Measurements from ENCODE around the gene OTUD5.

Gene OTUD5

GRCh38 chrX:48972220-48973164 lies 15.1 kb upstream of the OTUD5 start:
- H3K36me3 ChIP-seq (ENCODE audit: control insufficient read depth, insufficient read depth, low read length, severe bottlenecking): peaks cover 21% of the 10 kb centered on the region
- H3K4me3 ChIP-seq (ENCODE audit: low read length): peak overlapping the region; percentile 67
- peaks cover 5% of the 10 kb centered on the region for H3K27me3 ChIP-seq (replicated peaks; ENCODE audit: control insufficient read depth, insufficient read depth, low read length)
- no peaks in the 10 kb centered on the region for H3K9me3 ChIP-seq (ENCODE audit: control insufficient read depth, low read length)
- peak; percentile 58 for DNase-seq (ENCODE audit: low read depth)
- no peaks in the 10 kb centered on the region for H3K4me1 ChIP-seq (ENCODE audit: control insufficient read depth, insufficient read depth, low read length)
- peak overlapping the region; percentile 71 for H3K9ac ChIP-seq (ENCODE audit: low read length)

DNA sequence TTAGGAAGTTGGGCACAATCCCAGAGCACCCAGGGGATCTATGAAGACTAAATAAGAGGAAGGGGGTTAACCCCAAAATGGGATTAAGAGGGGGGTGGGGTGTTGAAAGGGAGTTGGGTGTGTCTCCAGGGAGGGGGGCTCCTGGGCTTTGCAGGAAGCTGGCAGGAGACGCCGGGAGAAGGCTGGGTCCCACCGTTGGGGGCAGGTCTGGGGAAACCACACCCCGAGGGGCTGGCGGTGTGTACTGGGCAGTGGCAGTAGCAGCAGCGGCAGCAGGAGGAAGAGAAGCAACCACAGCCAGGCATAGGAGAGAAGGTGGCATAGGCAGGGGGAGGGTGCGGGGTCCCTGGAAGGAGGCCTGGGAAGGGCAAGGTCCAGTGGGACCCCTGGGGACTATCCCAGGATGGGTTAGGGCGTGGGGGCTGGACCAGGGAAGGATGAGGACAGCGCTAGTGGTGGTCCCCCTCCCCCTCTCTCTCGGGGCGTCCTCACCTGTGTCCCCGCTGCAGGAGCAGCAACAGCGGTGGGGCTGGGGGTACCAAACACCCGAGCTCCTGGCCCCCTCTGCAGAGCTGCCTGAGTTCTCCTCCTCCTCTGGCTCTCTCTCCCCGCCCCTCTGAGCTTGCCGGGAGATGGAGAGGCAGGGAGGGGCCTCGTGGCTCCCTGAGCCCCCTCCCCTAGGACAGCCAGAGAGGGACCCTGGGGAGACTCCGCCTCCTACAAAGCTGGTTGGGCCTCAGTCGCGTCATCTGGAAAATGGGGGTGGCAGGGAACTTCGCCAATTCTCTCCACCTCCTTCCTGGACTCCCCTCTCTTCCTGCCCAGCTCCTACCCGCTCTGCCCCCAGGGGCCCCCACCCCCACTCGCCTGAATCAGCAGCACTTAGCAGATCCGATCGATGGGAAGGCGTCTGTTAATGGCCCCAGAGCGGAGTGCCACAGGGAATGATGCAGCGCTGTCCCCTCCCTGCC lies 14.1 kb upstream of the OTUD5 start, which contains the start of gene KCND1:
Gene KCND1 (minus strand): TSS at position 596 of the 971 bp plus-strand sequence. CDS start 1,573 bp downstream, outside the sequence.
- peak; percentile 36 for DNase-seq (ENCODE audit: low read depth)
- H3K27me3 ChIP-seq (replicated peaks; ENCODE audit: control insufficient read depth, insufficient read depth, low read length): peaks cover 9% of the 10 kb centered on the region
- H3K9me3 ChIP-seq (ENCODE audit: control insufficient read depth, low read length): no peaks in the 10 kb centered on the region
- H3K36me3 ChIP-seq (ENCODE audit: control insufficient read depth, insufficient read depth, low read length, severe bottlenecking): peaks cover 20% of the 10 kb centered on the region
- peak within 1 kb of the TSS; percentile 71 for H3K9ac ChIP-seq (ENCODE audit: low read length)
- H3K4me3 ChIP-seq (ENCODE audit: low read length): peak within 1 kb of the TSS; percentile 67
- no peaks in the 10 kb centered on the region for H3K4me1 ChIP-seq (ENCODE audit: control insufficient read depth, insufficient read depth, low read length)

DNA sequence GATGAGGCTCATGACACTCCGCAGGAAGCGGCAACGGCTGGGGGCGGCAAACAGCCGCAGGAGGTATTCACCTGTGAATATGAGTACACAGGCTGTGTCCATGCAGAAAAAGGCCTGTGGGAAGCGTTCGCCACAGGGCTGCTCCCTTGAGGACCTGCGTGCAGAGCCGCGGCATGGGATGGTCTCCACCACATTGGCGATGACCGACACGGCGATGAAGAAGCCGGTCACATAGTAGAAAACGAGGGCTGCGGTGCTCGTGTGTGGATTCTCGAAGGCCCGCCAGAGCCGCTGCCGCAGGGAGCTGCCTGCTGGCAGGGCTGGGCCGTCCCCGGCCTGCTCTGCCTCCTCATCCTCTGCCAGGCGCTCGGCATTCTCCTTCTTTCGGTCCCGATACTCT lies 12.1 kb upstream of the OTUD5 start:
- Histone ChIP-seq H3K9ac (ENCODE audit: low read length) (no peak overlapping the region), H3K9me3 (ENCODE audit: control insufficient read depth, low read length) (no peaks in the 10 kb centered on the region), H3K4me1 (ENCODE audit: control insufficient read depth, insufficient read depth, low read length) (no peaks in the 10 kb centered on the region), H3K27me3 (replicated peaks; ENCODE audit: control insufficient read depth, insufficient read depth, low read length) (peaks cover 9% of the 10 kb centered on the region), H3K36me3 (ENCODE audit: control insufficient read depth, insufficient read depth, low read length, severe bottlenecking) (peaks cover 4% of the 10 kb centered on the region), H3K4me3 (ENCODE audit: low read length) (no peak overlapping the region)
- no peak for DNase-seq (ENCODE audit: low read depth)

DNA sequence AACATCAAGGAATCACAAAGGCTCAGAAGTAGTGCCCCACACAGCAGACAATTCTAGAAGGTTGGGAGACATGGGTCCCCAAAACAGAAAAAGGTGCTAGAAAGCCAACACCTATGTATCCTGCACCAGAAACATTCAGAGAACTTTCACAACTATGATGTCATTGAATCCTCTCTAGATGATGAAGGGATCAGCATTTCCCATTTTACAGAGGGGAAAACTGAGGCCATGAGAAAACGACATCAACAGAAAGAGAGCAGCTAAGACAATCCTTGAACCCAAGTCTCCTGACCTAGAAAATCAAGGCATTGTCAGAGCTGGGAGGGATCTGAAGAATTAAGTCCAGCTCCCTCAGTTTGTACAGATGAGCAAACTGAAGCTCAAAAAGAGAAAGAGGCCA lies 11.0 kb upstream of the OTUD5 start:
- no peak overlapping the region for H3K4me3 ChIP-seq (ENCODE audit: low read length)
- no peaks in the 10 kb centered on the region for H3K9me3 ChIP-seq (ENCODE audit: control insufficient read depth, low read length)
- H3K36me3 ChIP-seq (ENCODE audit: control insufficient read depth, insufficient read depth, low read length, severe bottlenecking): no peaks in the 10 kb centered on the region
- H3K27me3 ChIP-seq (replicated peaks; ENCODE audit: control insufficient read depth, insufficient read depth, low read length): peaks cover 9% of the 10 kb centered on the region
- DNase-seq (ENCODE audit: low read depth): no peak
- H3K4me1 ChIP-seq (ENCODE audit: control insufficient read depth, insufficient read depth, low read length): no peaks in the 10 kb centered on the region
- H3K9ac ChIP-seq (ENCODE audit: low read length): no peak overlapping the region

GRCh38 chrX:48966796-48967579 lies 9.6 kb upstream of the OTUD5 start:
- no peaks in the 10 kb centered on the region for H3K9me3 ChIP-seq (ENCODE audit: control insufficient read depth, low read length)

GRCh38 chrX:48965959-48966358 lies 8.6 kb upstream of the OTUD5 start:
- DNase-seq (ENCODE audit: low read depth): no peak

More at GRCh38 chrX:48966796-48967579, 9.6 kb upstream of the OTUD5 start:
- peak; percentile 17 for DNase-seq (ENCODE audit: low read depth)
- Histone ChIP-seq H3K4me1 (ENCODE audit: control insufficient read depth, insufficient read depth, low read length) (peaks cover under 1% of the 10 kb centered on the region), H3K27me3 (replicated peaks; ENCODE audit: control insufficient read depth, insufficient read depth, low read length) (peaks cover 9% of the 10 kb centered on the region), H3K4me3 (ENCODE audit: low read length) (no peak overlapping the region), H3K9ac (ENCODE audit: low read length) (no peak overlapping the region), H3K36me3 (ENCODE audit: control insufficient read depth, insufficient read depth, low read length, severe bottlenecking) (no peaks in the 10 kb centered on the region)

DNA sequence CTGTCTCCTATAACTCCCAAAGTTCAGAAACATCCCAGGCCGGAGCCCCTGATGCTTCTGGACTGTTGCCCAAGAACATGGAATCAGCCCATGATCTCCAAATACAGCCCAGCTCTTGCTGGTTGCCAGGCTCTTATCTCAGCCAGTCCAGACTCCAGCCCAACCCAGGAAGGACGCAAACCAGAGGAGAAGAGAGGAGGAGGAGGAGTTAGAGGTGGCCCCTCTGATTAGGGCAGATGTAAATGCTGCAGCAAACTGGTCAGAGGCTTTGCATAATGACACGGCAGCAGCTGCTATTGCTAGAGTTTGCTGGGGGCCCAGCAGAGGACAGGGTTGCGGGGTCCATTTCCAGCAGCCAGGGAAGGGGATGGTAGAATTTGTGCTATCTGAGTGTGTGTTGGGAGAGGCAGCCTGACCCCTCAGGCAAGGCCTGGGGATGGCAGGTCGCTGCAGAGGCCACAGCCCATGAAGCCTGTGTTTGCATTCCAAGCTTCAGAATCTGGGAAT lies 4.2 kb upstream of the OTUD5 start:
- no peaks in the 10 kb centered on the region for H3K36me3 ChIP-seq (ENCODE audit: control insufficient read depth, insufficient read depth, low read length, severe bottlenecking)
- peak overlapping the region; percentile 39 for H3K9ac ChIP-seq (ENCODE audit: low read length)
- DNase-seq (ENCODE audit: low read depth): peak; percentile 22
- H3K9me3 ChIP-seq (ENCODE audit: control insufficient read depth, low read length): no peaks in the 10 kb centered on the region
- no peaks in the 10 kb centered on the region for H3K27me3 ChIP-seq (replicated peaks; ENCODE audit: control insufficient read depth, insufficient read depth, low read length)
- peaks cover 17% of the 10 kb centered on the region for H3K4me1 ChIP-seq (ENCODE audit: control insufficient read depth, insufficient read depth, low read length)
- no peak overlapping the region for H3K4me3 ChIP-seq (ENCODE audit: low read length)

More at GRCh38 chrX:48965959-48966358, 8.6 kb upstream of the OTUD5 start:
- Histone ChIP-seq H3K9ac (ENCODE audit: low read length) (no peak overlapping the region), H3K9me3 (ENCODE audit: control insufficient read depth, low read length) (no peaks in the 10 kb centered on the region), H3K36me3 (ENCODE audit: control insufficient read depth, insufficient read depth, low read length, severe bottlenecking) (no peaks in the 10 kb centered on the region), H3K4me3 (ENCODE audit: low read length) (no peak overlapping the region), H3K27me3 (replicated peaks; ENCODE audit: control insufficient read depth, insufficient read depth, low read length) (peaks cover 9% of the 10 kb centered on the region), H3K4me1 (ENCODE audit: control insufficient read depth, insufficient read depth, low read length) (peaks cover 6% of the 10 kb centered on the region)

GRCh38 chrX:48960291-48960690 lies 2.9 kb upstream of the OTUD5 start:
- Histone ChIP-seq H3K27me3 (replicated peaks; ENCODE audit: control insufficient read depth, insufficient read depth, low read length) (no peaks in the 10 kb centered on the region), H3K9ac (ENCODE audit: low read length) (no peak overlapping the region), H3K4me1 (ENCODE audit: control insufficient read depth, insufficient read depth, low read length) (peaks cover 17% of the 10 kb centered on the region), H3K4me3 (ENCODE audit: low read length) (no peak overlapping the region), H3K9me3 (ENCODE audit: control insufficient read depth, low read length) (no peaks in the 10 kb centered on the region), H3K36me3 (ENCODE audit: control insufficient read depth, insufficient read depth, low read length, severe bottlenecking) (peaks cover 4% of the 10 kb centered on the region)
- DNase-seq (ENCODE audit: low read depth): no peak

DNA sequence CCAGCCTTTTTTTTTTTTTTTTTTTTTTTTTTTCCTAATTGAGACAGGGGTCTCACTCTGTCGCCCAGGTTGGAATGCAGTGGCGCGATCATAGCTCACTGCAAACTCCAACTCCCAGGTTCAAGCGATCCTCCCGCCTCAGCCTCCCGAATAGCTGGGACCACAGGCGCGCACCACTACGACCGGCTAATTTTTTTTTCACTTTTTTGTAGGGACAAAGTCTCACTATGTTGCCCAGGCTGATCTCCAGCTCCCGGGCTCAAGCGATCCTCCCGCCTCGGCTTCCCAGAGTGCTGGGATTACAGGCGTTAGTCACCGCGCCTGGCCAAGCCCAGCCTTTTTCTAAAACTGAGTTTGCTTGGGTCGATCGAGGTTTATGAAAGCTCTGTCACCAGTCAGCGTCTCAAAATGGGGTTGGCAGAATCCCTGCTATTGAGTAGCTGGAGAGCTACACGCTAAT lies 1.3 kb upstream of the OTUD5 start:
- Histone ChIP-seq H3K36me3 (ENCODE audit: control insufficient read depth, insufficient read depth, low read length, severe bottlenecking) (peaks cover 7% of the 10 kb centered on the region), H3K27me3 (replicated peaks; ENCODE audit: control insufficient read depth, insufficient read depth, low read length) (no peaks in the 10 kb centered on the region), H3K9ac (ENCODE audit: low read length) (peak overlapping the region; percentile 90), H3K9me3 (ENCODE audit: control insufficient read depth, low read length) (no peaks in the 10 kb centered on the region), H3K4me3 (ENCODE audit: low read length) (peak overlapping the region; percentile 82), H3K4me1 (ENCODE audit: control insufficient read depth, insufficient read depth, low read length) (peaks cover 17% of the 10 kb centered on the region)
- DNase-seq (ENCODE audit: low read depth): peak; percentile 71

All from adipocyte (in vitro differentiated cells).